HL-60 (cell line): Measurements from ENCODE around the gene JMJD1C.
"Not testable (repeated sequence)": the region's sequence is repeated elsewhere in the genome, so short reads cannot be mapped to it uniquely, and the experiment has no call there.

Experiments
- DNase-seq, 2 experiments: peaks; one replicate each; pipeline ENCODE4 v3.0.0-alpha.2; 2010 to 2020; ENCODE audit warnings: low read depth in 1 of 2, low spot score in 1 of 2
- H3K27ac ChIP-seq: fragments of 250-450 bp; sonication (Bioruptor Pico); replicated peaks from 2 replicates; pipeline ENCODE4 v1.5.1; 2020; ENCODE audit warnings: mild to moderate bottlenecking, moderate library complexity
- H3K27me3 ChIP-seq: fragments of 250-450 bp; sonication (Bioruptor Pico); 2 replicates; pipeline ENCODE4 v1.5.1; 2021; ENCODE audit warnings: mild to moderate bottlenecking, moderate library complexity; ENCODE audit not compliant: insufficient read depth, poor library complexity, severe bottlenecking
- H3K4me3 ChIP-seq: replicated peaks from 2 replicates; pipeline ENCODE4 v1.5.1; 2011; ENCODE audit warnings: mild to moderate bottlenecking, control low read depth, low read length; ENCODE audit not compliant: insufficient read depth
- GABPA ChIP-seq: IDR thresholded peaks from 2 replicates; pipeline ENCODE4 v1.6.1; 2012; ENCODE audit warnings: low read depth
- POLR2AphosphoS5 ChIP-seq: IDR thresholded peaks from 2 replicates; pipeline ENCODE4 v1.6.1; 2012; ENCODE audit warnings: low read depth
- SPI1 ChIP-seq: IDR thresholded peaks from 2 replicates; pipeline ENCODE4 v1.6.1; 2012; ENCODE audit warnings: low read depth, mild to moderate bottlenecking, borderline replicate concordance
- TF ChIP-seq, protein P1 (sequence below): IDR thresholded peaks from 2 replicates; pipeline ENCODE4 v1.6.1; 2012; ENCODE audit warnings: low read depth; ENCODE audit not compliant: insufficient replicate concordance
- TF ChIP-seq, protein P2 (sequence below): IDR thresholded peaks from one replicate; pipeline ENCODE4 v1.5.1; 2011; ENCODE audit warnings: low read length, control low read depth, inconsistent platforms; ENCODE audit not compliant: insufficient read depth

Gene JMJD1C

DNA sequence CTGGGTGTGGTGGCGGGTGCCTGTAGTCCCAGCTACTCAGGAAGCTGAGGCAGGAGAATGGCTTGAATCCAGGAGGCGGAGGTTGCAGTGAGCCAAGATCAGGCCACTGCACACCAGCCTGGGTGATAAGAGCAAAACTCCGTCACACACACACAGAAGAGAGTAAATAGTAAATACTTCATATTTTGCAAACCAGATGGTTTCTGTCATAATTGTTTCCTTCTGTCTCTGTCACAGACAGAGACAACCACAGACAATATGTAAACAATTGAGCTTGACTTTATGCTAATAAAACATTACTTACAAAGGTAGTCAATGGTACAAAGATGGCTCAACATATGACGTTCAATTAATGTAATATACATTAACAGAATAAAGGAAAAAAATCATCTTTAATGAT lies 83.7 kb downstream of the JMJD1C start:
- H3K27me3 ChIP-seq: no peaks in the 10 kb centered on the region
- no peak overlapping the region for H3K27ac ChIP-seq
- H3K4me3 ChIP-seq: no peak overlapping the region
- DNase-seq: no peak
- TF ChIP-seq, protein P1, sequence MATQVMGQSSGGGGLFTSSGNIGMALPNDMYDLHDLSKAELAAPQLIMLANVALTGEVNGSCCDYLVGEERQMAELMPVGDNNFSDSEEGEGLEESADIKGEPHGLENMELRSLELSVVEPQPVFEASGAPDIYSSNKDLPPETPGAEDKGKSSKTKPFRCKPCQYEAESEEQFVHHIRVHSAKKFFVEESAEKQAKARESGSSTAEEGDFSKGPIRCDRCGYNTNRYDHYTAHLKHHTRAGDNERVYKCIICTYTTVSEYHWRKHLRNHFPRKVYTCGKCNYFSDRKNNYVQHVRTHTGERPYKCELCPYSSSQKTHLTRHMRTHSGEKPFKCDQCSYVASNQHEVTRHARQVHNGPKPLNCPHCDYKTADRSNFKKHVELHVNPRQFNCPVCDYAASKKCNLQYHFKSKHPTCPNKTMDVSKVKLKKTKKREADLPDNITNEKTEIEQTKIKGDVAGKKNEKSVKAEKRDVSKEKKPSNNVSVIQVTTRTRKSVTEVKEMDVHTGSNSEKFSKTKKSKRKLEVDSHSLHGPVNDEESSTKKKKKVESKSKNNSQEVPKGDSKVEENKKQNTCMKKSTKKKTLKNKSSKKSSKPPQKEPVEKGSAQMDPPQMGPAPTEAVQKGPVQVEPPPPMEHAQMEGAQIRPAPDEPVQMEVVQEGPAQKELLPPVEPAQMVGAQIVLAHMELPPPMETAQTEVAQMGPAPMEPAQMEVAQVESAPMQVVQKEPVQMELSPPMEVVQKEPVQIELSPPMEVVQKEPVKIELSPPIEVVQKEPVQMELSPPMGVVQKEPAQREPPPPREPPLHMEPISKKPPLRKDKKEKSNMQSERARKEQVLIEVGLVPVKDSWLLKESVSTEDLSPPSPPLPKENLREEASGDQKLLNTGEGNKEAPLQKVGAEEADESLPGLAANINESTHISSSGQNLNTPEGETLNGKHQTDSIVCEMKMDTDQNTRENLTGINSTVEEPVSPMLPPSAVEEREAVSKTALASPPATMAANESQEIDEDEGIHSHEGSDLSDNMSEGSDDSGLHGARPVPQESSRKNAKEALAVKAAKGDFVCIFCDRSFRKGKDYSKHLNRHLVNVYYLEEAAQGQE: no peak
- TF ChIP-seq, protein P2, sequence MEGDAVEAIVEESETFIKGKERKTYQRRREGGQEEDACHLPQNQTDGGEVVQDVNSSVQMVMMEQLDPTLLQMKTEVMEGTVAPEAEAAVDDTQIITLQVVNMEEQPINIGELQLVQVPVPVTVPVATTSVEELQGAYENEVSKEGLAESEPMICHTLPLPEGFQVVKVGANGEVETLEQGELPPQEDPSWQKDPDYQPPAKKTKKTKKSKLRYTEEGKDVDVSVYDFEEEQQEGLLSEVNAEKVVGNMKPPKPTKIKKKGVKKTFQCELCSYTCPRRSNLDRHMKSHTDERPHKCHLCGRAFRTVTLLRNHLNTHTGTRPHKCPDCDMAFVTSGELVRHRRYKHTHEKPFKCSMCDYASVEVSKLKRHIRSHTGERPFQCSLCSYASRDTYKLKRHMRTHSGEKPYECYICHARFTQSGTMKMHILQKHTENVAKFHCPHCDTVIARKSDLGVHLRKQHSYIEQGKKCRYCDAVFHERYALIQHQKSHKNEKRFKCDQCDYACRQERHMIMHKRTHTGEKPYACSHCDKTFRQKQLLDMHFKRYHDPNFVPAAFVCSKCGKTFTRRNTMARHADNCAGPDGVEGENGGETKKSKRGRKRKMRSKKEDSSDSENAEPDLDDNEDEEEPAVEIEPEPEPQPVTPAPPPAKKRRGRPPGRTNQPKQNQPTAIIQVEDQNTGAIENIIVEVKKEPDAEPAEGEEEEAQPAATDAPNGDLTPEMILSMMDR: no peak
- TF ChIP-seq GABPA (no peak), POLR2AphosphoS5 (no peak), SPI1 (no peak)

DNA sequence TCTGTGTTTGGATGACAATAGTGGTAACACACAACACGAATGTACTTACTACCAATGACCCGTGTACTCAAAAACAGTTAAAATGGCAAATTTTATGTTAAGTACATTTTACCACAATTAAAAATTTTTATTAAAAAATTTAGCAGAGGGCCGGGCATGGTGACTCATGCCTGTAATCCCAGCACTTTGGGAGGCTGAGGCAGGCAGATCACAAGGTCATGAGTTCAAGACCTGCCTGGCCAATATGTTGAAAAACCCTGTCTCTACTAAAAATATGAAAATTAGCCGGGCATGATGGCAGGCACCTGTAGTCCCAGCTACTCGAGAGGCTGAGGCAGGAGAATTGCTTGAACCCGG lies 88.5 kb downstream of the JMJD1C start:
- not testable (repeated sequence) for DNase-seq, H3K27ac ChIP-seq, H3K4me3 ChIP-seq, H3K27me3 ChIP-seq

DNA sequence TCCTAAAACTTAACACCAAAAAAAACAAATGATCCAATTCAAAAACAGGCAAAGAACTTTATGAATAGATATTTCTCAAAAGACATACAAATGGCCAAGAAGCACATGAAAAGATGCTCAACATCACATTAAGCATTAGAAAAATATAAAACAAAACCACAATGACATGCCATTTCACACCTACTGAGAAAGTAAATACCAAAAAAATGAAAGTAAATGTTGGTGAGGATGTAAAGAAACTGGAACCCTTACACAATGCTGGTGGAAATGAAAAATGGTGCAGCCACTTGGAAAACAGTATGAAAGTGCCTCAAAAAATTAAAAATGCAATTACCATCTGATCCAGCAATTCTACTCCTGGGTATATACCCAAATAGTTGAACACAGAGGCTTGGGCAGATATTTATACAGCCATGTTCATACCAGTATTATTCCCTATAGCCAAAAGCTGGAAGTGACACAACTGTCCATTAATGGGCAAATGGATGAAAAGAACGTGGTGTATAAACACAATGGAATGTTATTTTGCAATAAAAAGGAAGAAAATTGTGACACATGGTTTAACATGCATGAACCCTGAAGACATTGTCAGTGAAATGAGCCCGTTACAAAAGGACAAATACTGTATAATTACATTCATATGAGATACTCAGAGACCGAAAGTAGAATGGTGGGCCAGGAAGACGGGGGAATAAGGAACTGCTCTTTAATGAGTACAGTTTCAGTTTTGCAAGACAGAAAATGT lies 89.0 kb downstream of the JMJD1C start:
- Histone ChIP-seq H3K4me3 (no peak overlapping the region), H3K27me3 (no peaks in the 10 kb centered on the region)
- no peak for DNase-seq

DNA sequence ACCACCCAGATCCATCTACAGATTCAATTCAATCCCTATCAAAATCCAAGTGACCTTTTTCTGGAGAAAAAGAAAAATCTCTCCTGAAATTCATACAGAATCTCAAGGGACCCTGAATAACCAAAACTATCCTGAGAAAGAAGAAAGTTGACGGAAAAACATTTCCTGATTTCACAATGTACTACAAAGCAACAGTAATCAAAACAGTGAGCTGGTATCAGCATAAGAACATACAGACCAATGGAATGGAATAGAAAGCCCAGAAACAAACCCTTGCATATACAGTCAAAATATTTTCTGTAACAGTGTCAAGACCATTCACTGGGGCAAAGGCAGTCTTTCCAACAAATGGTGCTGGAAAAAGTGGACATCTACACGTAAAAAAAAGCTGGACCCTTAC lies 89.9 kb downstream of the JMJD1C start:
- H3K4me3 ChIP-seq: no peak overlapping the region
- no peak for TF ChIP-seq SPI1
- DNase-seq: no peak
- no peaks in the 10 kb centered on the region for H3K27me3 ChIP-seq
- H3K27ac ChIP-seq: no peak overlapping the region

More for the DNA sequence above, 89.0 kb downstream of the JMJD1C start:
- no peak overlapping the region for H3K27ac ChIP-seq
- TF ChIP-seq, protein P1: no peak
- TF ChIP-seq, protein P2: no peak
- TF ChIP-seq SPI1 (no peak), POLR2AphosphoS5 (no peak), GABPA (no peak)

GRCh38 chr10:63375458-63375857 lies 90.3 kb downstream of the JMJD1C start:
- no peak for TF ChIP-seq POLR2AphosphoS5
- TF ChIP-seq, protein P1: no peak
- TF ChIP-seq, protein P2: no peak
- TF ChIP-seq GABPA: no peak
- no peak for TF ChIP-seq SPI1
- Histone ChIP-seq H3K4me3 (no peak overlapping the region), H3K27me3 (no peaks in the 10 kb centered on the region), H3K27ac (no peak overlapping the region)
- no peak for DNase-seq
